Measurements from ENCODE around the gene GRIK3.

The GRIK3 gene

DNA sequence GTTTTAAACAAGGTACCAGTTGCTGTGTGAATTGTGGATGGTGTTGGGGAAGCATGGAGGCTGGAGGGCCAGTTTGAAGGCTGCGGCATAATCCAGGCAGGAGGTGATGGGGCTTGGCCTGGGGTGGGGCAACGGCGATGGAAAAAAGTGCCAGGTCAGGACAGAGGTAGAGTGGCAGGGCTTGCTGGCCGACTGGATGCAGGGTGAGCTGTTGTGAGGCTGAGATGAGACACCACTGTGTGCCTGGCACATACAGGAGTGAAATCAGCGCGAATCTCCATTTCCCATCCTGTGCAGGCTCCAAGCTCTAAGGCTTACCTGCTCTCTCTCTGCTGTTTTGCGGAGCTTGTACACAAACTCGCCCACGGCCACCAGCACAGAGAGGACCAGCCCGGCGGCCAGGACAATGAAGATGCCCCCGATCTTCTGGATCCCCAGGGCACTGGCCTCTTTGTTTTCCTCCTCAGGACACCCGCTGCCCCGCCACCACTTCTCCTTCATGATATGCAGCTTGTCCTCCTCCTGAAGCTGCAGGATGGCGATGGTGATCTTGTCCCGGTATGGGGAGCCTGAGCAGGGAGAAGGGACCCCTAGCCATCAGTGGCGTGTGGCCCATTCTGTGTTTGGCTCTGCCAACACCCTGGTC is 229.5 kb downstream of the GRIK3 start:
- Histone ChIP-seq H3K4me1 (ENCODE audit: control extremely low read depth in 1 of 4, control insufficient read depth in 4 of 4, insufficient read depth in 4 of 4, low read length in 3 of 4) (no peaks in the 10 kb centered on the region), H3K27ac (ENCODE audit: insufficient read depth in 1 of 2, low read depth in 1 of 2, low read length in 2 of 2, poor library complexity in 1 of 2, severe bottlenecking in 2 of 2) (no peak overlapping the region), H3K36me3 (ENCODE audit: control insufficient read depth in 4 of 4, insufficient read depth in 4 of 4, low read length in 3 of 4) (no peaks in the 10 kb centered on the region), H3K27me3 (replicated peaks in 2 of 5; ENCODE audit: control insufficient read depth in 4 of 5, insufficient read depth in 5 of 5, low read length in 4 of 5) (peaks cover 0 to 37% (median 0%) of the 10 kb centered on the region in 5 experiments), H3K4me3 (ENCODE audit: control insufficient read depth in 1 of 7, extremely low read depth in 1 of 7, insufficient read depth in 4 of 7, low read depth in 2 of 7, low read length in 6 of 7) (no peak overlapping the region), H3K9me3 (ENCODE audit: control extremely low read depth in 1 of 5, control insufficient read depth in 4 of 5, insufficient read depth in 2 of 5, low read depth in 1 of 5, low read length in 4 of 5) (no peaks in the 10 kb centered on the region)
- POLR2A ChIA-PET, result no interaction called here
- CTCF ChIA-PET, result no interaction called here
- no peak for DNase-seq
- WGBS (ENCODE audit: insufficient coverage), result 92% methylated on average over 16 of the region's 17 CpGs

DNA sequence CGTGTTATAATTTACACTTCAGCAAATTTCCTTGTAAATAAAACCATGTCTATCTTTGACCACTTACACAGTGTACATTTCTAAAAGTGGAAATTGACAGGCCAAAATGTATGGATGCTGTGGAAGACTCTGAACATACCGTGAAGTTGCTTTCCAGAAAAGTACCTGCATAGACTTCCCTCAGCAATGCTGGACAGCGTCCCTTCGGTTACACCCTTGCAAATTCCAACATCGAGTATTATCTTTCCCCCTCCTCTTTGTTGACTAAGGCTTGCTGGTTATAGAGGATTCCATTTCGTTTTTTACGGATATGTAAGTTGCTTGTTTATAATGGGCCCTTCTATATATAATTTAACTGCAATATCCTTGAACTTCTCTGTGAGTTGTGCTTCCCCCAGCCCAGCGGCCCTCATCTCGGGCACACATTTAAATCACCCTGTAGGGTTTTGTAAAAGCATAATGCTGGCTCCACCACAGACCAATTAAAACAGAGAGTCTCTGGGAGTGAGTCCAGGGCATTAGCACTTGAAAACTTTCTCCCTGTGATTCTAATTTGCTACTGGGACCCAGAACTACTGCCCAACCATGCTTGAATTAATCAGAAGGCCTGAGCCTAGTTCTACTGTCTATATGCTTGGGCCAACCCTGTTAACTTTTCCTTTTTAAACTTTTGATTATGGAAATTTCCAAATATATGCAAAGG is 230.3 kb downstream of the GRIK3 start:
- no peaks in the 10 kb centered on the region for H3K4me1 ChIP-seq (ENCODE audit: control extremely low read depth in 1 of 4, control insufficient read depth in 4 of 4, insufficient read depth in 4 of 4, low read length in 3 of 4)
- ChIA-PET POLR2A (no interaction called here), CTCF (no interaction called here)
- H3K4me3 ChIP-seq (ENCODE audit: control insufficient read depth in 1 of 7, extremely low read depth in 1 of 7, insufficient read depth in 4 of 7, low read depth in 2 of 7, low read length in 6 of 7), result no peak overlapping the region
- H3K36me3 ChIP-seq (ENCODE audit: control insufficient read depth in 4 of 4, insufficient read depth in 4 of 4, low read length in 3 of 4), result no peaks in the 10 kb centered on the region
- 69% methylated on average over 3 of the region's 9 CpGs for WGBS (ENCODE audit: insufficient coverage)
- no peak for DNase-seq
- H3K27me3 ChIP-seq (replicated peaks in 2 of 5; ENCODE audit: control insufficient read depth in 4 of 5, insufficient read depth in 5 of 5, low read length in 4 of 5), result peaks cover 0 to 38% (median 0%) of the 10 kb centered on the region in 5 experiments
- H3K27ac ChIP-seq (ENCODE audit: insufficient read depth in 1 of 2, low read depth in 1 of 2, low read length in 2 of 2, poor library complexity in 1 of 2, severe bottlenecking in 2 of 2), result no peak overlapping the region
- H3K9me3 ChIP-seq (ENCODE audit: control extremely low read depth in 1 of 5, control insufficient read depth in 4 of 5, insufficient read depth in 2 of 5, low read depth in 1 of 5, low read length in 4 of 5), result no peaks in the 10 kb centered on the region

GRCh38 chr1:36802018-36802417 is 232.3 kb downstream of the GRIK3 start:
- no peak overlapping the region for H3K27ac ChIP-seq (ENCODE audit: insufficient read depth in 1 of 2, low read depth in 1 of 2, low read length in 2 of 2, poor library complexity in 1 of 2, severe bottlenecking in 2 of 2)
- ChIA-PET POLR2A (no interaction called here), CTCF (no interaction called here)
- no peak for DNase-seq
- no peaks in the 10 kb centered on the region for H3K4me1 ChIP-seq (ENCODE audit: control extremely low read depth in 1 of 4, control insufficient read depth in 4 of 4, insufficient read depth in 4 of 4, low read length in 3 of 4)
- H3K27me3 ChIP-seq (replicated peaks in 2 of 5; ENCODE audit: control insufficient read depth in 4 of 5, insufficient read depth in 5 of 5, low read length in 4 of 5), result peaks cover 0 to 24% (median 0%) of the 10 kb centered on the region in 5 experiments
- H3K4me3 ChIP-seq (ENCODE audit: control insufficient read depth in 1 of 7, extremely low read depth in 1 of 7, insufficient read depth in 4 of 7, low read depth in 2 of 7, low read length in 6 of 7), result no peak overlapping the region
- WGBS (ENCODE audit: insufficient coverage), result 97% methylated on average over 3 of the region's 8 CpGs
- no peaks in the 10 kb centered on the region for H3K36me3 ChIP-seq (ENCODE audit: control insufficient read depth in 4 of 4, insufficient read depth in 4 of 4, low read length in 3 of 4)
- H3K9me3 ChIP-seq (ENCODE audit: control extremely low read depth in 1 of 5, control insufficient read depth in 4 of 5, insufficient read depth in 2 of 5, low read depth in 1 of 5, low read length in 4 of 5), result no peaks in the 10 kb centered on the region

GRCh38 chr1:36797761-36798160 is 236.6 kb downstream of the GRIK3 start:
- peaks cover 0 to 18% (median 0%) of the 10 kb centered on the region in 5 experiments for H3K27me3 ChIP-seq (replicated peaks in 2 of 5; ENCODE audit: control insufficient read depth in 4 of 5, insufficient read depth in 5 of 5, low read length in 4 of 5)
- H3K4me3 ChIP-seq (ENCODE audit: control insufficient read depth in 1 of 7, extremely low read depth in 1 of 7, insufficient read depth in 4 of 7, low read depth in 2 of 7, low read length in 6 of 7), result no peak overlapping the region
- H3K9me3 ChIP-seq (ENCODE audit: control extremely low read depth in 1 of 5, control insufficient read depth in 4 of 5, insufficient read depth in 2 of 5, low read depth in 1 of 5, low read length in 4 of 5), result no peaks in the 10 kb centered on the region
- H3K4me1 ChIP-seq (ENCODE audit: control extremely low read depth in 1 of 4, control insufficient read depth in 4 of 4, insufficient read depth in 4 of 4, low read length in 3 of 4), result no peaks in the 10 kb centered on the region
- ChIA-PET POLR2A (no interaction called here), CTCF (no interaction called here)
- no peak for DNase-seq
- no peaks in the 10 kb centered on the region for H3K36me3 ChIP-seq (ENCODE audit: control insufficient read depth in 4 of 4, insufficient read depth in 4 of 4, low read length in 3 of 4)
- WGBS (ENCODE audit: insufficient coverage), result 78% methylated on average over 7 of the region's 7 CpGs
- no peak overlapping the region for H3K27ac ChIP-seq (ENCODE audit: insufficient read depth in 1 of 2, low read depth in 1 of 2, low read length in 2 of 2, poor library complexity in 1 of 2, severe bottlenecking in 2 of 2)

- WGBS (ENCODE audit: insufficient coverage), result 91% methylated on average over 5 of the region's 5 CpGs
- H3K4me3 ChIP-seq (ENCODE audit: control insufficient read depth in 1 of 7, extremely low read depth in 1 of 7, insufficient read depth in 4 of 7, low read depth in 2 of 7, low read length in 6 of 7), result no peak overlapping the region
- H3K36me3 ChIP-seq (ENCODE audit: control insufficient read depth in 4 of 4, insufficient read depth in 4 of 4, low read length in 3 of 4), result no peaks in the 10 kb centered on the region
- no peak for DNase-seq
- no peaks in the 10 kb centered on the region for H3K9me3 ChIP-seq (ENCODE audit: control extremely low read depth in 1 of 5, control insufficient read depth in 4 of 5, insufficient read depth in 2 of 5, low read depth in 1 of 5, low read length in 4 of 5)
- POLR2A ChIA-PET, result no interaction called here
- H3K4me1 ChIP-seq (ENCODE audit: control extremely low read depth in 1 of 4, control insufficient read depth in 4 of 4, insufficient read depth in 4 of 4, low read length in 3 of 4), result no peaks in the 10 kb centered on the region
- peaks cover 0 to 16% (median 0%) of the 10 kb centered on the region in 5 experiments for H3K27me3 ChIP-seq (replicated peaks in 2 of 5; ENCODE audit: control insufficient read depth in 4 of 5, insufficient read depth in 5 of 5, low read length in 4 of 5)
- CTCF ChIA-PET, result interaction anchor here (0.7 kb wide), 1 partner anchor 547 kb away, joined by 3 read pairs; no protein-coding TSS in a partner anchor
- no peak overlapping the region for H3K27ac ChIP-seq (ENCODE audit: insufficient read depth in 1 of 2, low read depth in 1 of 2, low read length in 2 of 2, poor library complexity in 1 of 2, severe bottlenecking in 2 of 2)
Observed at GRCh38 chr1:36796733-36797132, 237.6 kb downstream of the GRIK3 start.

- Histone ChIP-seq H3K36me3 (ENCODE audit: control insufficient read depth in 4 of 4, insufficient read depth in 4 of 4, low read length in 3 of 4) (no peaks in the 10 kb centered on the region), H3K27ac (ENCODE audit: insufficient read depth in 1 of 2, low read depth in 1 of 2, low read length in 2 of 2, poor library complexity in 1 of 2, severe bottlenecking in 2 of 2) (no peak overlapping the region), H3K4me3 (ENCODE audit: control insufficient read depth in 1 of 7, extremely low read depth in 1 of 7, insufficient read depth in 4 of 7, low read depth in 2 of 7, low read length in 6 of 7) (no peak overlapping the region), H3K4me1 (ENCODE audit: control extremely low read depth in 1 of 4, control insufficient read depth in 4 of 4, insufficient read depth in 4 of 4, low read length in 3 of 4) (no peaks in the 10 kb centered on the region), H3K27me3 (replicated peaks in 2 of 5; ENCODE audit: control insufficient read depth in 4 of 5, insufficient read depth in 5 of 5, low read length in 4 of 5) (peaks cover 0 to 16% (median 0%) of the 10 kb centered on the region in 5 experiments), H3K9me3 (ENCODE audit: control extremely low read depth in 1 of 5, control insufficient read depth in 4 of 5, insufficient read depth in 2 of 5, low read depth in 1 of 5, low read length in 4 of 5) (no peaks in the 10 kb centered on the region)
- ChIA-PET CTCF (no interaction called here), POLR2A (no interaction called here)
- no peak for DNase-seq
- 94% methylated on average over 4 of the region's 5 CpGs for WGBS (ENCODE audit: insufficient coverage)
Observed at GRCh38 chr1:36796106-36796590, 238.2 kb downstream of the GRIK3 start.

DNA sequence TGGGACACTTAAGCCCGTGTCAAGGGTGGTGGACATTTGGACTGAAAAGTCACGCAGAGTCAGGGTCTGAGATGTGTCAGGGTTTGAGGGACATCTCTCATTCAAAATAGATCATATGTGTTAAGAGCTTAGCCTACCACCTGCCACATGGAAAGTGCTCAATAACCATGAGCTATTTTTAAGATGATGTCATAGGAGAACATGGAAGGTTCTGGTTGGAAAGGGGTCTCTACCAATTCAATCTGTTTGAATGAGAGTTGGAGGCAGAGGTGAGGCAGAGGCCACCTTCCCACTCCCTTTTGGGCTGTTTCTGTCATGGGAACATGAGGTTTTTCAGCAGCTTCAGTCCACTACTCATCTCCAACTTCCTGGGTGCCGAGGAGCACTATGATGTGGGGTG is 239.9 kb downstream of the GRIK3 start:
- Histone ChIP-seq H3K4me1 (ENCODE audit: control extremely low read depth in 1 of 4, control insufficient read depth in 4 of 4, insufficient read depth in 4 of 4, low read length in 3 of 4) (no peaks in the 10 kb centered on the region), H3K4me3 (ENCODE audit: control insufficient read depth in 1 of 7, extremely low read depth in 1 of 7, insufficient read depth in 4 of 7, low read depth in 2 of 7, low read length in 6 of 7) (no peak overlapping the region), H3K27ac (ENCODE audit: insufficient read depth in 1 of 2, low read depth in 1 of 2, low read length in 2 of 2, poor library complexity in 1 of 2, severe bottlenecking in 2 of 2) (no peak overlapping the region), H3K27me3 (replicated peaks in 2 of 5; ENCODE audit: control insufficient read depth in 4 of 5, insufficient read depth in 5 of 5, low read length in 4 of 5) (peaks cover 0 to 16% (median 0%) of the 10 kb centered on the region in 5 experiments), H3K9me3 (ENCODE audit: control extremely low read depth in 1 of 5, control insufficient read depth in 4 of 5, insufficient read depth in 2 of 5, low read depth in 1 of 5, low read length in 4 of 5) (no peaks in the 10 kb centered on the region), H3K36me3 (ENCODE audit: control insufficient read depth in 4 of 4, insufficient read depth in 4 of 4, low read length in 3 of 4) (no peaks in the 10 kb centered on the region)
- CTCF ChIA-PET, result no interaction called here
- no peak for DNase-seq
- 90% methylated on average over 2 of the region's 3 CpGs for WGBS (ENCODE audit: insufficient coverage)
- POLR2A ChIA-PET, result no interaction called here

All from common myeloid progenitor, CD34-positive (primary cell).